ENCODE results near the gene ANAPC1.
"Not testable (repeated sequence)": the region's sequence is repeated elsewhere in the genome, so short reads cannot be mapped to it uniquely, and the experiment has no call there.

The ANAPC1 gene

GRCh38 chr2:111903930-111904439 is 20.0 kb upstream of the ANAPC1 start:
- DNase-seq: no peak

GRCh38 chr2:111903516-111903915 is 19.5 kb upstream of the ANAPC1 start:
- no peak for DNase-seq

DNA sequence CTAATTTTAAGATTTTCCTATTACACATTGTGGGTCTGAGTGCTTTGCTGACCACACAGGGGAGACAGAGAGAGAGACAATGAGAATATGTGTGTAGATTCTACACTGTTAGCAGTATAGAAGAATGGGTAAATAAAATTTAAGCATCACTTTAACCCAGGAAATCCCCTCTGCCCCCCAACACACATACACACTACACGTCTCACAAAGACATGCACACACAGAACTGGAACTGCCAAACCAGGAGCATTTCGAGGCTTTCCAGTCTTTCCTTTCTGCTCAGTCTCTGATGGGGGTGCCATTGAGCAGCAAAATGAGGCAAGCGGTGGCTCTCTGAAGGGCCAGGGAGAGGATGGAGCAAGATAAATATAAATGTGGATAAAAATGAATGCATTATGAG is 16.9 kb upstream of the ANAPC1 start:
- no peak for DNase-seq

DNA sequence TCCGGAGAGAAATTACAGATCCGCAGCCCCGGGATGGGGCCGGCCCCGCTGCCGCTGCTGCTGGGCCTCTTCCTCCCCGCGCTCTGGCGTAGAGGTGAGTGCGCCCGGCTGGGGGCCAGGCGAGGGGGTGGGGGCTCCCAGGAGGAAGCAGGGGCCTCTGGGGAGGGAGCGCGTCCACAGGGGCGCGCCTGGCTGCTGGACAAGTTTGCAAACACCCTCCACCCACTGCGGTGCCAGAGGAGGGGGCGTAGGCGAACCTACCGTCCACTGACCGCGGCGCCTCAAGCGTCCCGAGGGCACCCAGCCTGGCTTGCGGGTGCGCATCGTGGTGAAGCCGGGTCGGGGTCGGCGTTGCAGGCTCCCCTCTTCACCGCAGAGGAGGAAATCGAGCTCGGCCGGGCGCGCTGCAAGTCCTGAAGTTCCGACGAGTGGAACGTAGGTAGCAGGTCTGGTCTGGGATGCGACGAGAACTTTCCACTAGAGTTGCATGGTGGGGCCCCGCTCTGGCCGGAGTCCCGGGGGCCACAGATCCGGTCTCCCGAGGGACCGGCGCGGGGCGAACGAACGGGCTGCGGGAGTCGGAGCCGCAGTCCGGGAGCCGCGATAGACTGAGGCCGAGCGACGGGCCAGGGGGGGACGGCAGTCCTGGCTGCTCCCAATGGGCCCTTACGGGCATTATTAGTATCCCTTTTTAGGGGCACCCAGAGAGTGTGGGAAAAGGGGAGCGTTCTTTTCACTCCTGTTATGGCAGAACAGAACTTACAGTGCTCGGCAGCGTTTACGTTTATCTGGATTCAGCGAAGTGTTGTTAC is 14.9 kb upstream of the ANAPC1 start:
- DNase-seq: peak in 1 of 2 donors; percentile 35

DNA sequence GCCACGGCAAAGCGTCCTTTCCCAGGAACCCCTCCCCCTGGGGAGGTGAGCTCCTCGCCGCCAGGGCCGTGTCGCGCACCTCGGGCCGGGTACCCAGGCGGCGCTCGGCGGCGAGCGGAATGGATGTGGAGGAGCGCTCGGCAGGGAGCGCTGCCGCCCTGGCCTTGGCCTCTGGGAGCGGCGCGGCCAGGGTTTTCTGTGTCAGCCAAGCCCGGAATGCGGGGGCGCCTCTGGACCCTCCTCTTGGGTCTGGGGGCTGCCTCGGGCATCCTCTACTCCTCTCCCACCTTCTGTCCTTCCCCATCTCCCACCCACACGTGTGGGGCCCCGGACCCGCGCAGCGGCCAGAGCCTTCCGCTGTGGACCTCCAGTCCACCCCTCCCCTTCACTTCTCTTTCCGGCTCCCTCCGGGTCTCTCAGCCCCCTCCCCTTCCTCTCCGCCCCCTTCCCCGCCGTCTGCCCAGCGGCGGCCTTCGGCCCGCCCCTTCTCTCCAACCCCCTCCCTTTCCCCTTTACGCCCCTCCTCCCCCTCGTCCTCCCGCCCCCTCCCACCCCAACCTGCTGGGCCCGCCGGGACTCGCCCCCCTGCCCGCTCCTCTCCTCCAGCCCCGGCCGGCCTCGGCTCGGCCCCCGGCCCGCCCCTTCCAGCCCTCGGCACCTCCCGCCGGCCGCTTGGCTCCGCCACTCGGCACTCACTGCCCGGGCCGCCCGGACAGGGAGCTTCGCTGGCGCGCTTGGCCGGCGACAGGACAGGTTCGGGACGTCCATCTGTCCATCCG is 14.1 kb upstream of the ANAPC1 start, which contains the start of gene MERTK:
Gene MERTK (plus strand): TSS at position 684 of the 779 bp plus-strand sequence. CDS start 129 bp downstream, outside the sequence.
- peak; percentile 62 to 72 for DNase-seq

DNA sequence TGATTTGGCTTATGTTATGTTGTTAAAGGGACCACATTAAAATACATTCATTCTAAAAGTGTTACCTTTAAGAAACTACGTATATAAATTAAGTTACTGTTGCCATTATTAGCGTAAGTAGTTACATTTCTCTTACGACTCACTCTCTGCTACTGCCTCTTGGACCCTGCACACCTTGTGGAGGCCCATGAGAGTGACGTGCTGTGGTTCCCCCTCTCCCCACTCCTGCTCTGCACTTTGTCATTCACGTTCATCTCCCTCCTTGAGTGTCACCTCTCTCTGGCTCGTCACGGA is 13.6 kb upstream of the ANAPC1 start:
- DNase-seq: no peak

GRCh38 chr2:111896576-111896975 is 12.6 kb upstream of the ANAPC1 start:
- DNase-seq: no peak

- no peak for DNase-seq
These were observed 12.0 kb upstream of the ANAPC1 start for GRCh38 chr2:111896024-111896423.

DNA sequence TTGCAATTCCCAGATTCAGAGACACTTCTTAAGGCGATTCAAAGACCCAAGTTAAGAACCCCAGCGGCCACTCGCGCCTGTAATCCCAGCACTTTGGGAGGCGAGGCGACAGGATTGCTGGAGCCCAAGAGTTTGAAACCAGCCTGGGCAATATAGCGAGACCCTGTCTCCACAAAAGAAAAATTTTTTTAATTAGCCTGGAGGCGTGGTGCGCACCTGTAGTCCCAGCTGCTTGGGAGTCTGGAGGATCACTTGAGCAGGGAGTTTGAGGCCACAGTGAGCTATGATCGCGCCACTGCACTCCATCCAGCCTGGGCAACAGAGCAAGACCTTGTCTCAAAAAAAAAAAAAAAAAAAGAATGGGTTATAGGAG is 585 bp upstream of the ANAPC1 start:
- no peak for DNase-seq

- not testable (repeated sequence) for DNase-seq
These were observed 11.2 kb downstream of the ANAPC1 start for GRCh38 chr2:111872806-111873205.

- not testable (repeated sequence) for DNase-seq
These were observed 18.9 kb downstream of the ANAPC1 start for GRCh38 chr2:111865124-111865523.

- DNase-seq: not testable (repeated sequence)
These were observed 24.0 kb downstream of the ANAPC1 start for GRCh38 chr2:111860005-111860404.

DNA sequence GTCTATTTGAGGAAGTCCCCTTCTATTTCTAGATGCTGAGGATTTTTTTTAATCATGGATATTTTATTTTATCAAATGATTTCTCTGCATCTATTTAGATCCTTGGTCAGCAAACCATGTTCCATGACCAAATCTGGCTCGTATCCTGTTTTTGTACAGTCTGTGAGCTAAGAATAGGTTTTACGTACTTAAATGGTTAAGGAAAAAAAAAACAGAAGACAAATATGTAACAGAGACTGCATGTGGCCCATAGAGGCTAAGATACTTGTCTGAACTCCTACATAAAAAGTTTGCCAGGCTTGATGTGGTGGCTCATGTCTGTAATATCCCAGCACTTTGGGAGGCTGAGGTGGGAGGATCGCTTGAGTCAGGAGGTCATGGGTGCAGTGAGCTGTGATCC is 31.4 kb downstream of the ANAPC1 start:
- DNase-seq: not testable (repeated sequence)

GRCh38 chr2:111850646-111851045 is 33.3 kb downstream of the ANAPC1 start:
- DNase-seq: peak; percentile 28 to 42

DNA sequence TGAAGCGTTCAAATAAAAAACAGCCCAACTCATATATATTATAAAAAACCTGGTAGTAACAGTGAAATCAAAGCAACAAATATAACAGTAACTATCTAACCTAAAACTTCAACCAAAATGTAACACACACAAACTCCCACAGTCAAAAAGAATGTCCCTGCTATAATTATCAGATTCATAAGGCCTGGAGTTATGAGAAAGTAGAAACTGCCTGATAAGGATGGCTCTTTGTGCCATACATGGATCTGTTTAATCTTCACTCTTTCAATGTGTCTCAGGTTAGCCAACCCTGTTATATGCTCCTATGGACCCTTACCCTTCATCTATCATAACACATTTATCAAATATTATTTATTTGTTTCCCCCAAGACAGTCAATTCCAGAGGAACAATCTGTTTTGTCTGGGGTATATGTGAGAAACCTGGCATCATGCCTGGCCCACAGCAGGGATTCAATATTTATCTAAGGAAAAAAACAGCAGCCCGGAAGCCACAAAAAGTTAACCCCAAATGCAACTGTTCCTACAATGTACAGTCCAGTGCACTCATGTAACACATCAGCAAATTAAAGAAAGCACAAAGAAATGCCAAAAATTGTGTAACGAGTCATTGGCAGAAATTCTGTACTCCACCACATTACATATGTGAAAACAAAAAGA is 44.2 kb downstream of the ANAPC1 start:
- DNase-seq: not testable (repeated sequence)

- not testable (repeated sequence) for DNase-seq
These were observed 45.0 kb downstream of the ANAPC1 start for GRCh38 chr2:111838992-111839391.

DNA sequence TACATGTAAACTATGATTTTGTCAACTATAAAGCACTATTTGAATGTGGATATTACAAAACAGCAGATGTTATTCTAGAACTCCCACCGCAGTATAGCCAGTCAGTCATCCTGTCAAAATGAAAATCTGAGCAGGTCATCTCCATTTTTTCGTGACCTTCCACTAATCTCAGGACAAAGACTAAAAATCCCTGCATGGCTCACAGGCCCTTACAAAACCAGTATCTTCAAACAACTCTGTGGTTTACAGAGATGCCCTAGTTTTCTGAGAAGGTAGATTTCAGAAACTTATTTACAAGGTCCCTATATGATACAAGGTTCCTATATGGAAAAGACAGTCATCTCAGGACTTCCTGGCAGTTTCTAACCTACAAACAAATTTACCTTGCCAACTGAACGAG is 49.8 kb downstream of the ANAPC1 start:
- not testable (repeated sequence) for DNase-seq

GRCh38 chr2:111830479-111830878 is 53.5 kb downstream of the ANAPC1 start:
- DNase-seq: not testable (repeated sequence)

- not testable (repeated sequence) for DNase-seq
These were observed 55.7 kb downstream of the ANAPC1 start for GRCh38 chr2:111828217-111828766.

- not testable (repeated sequence) for DNase-seq
These were observed 70.9 kb downstream of the ANAPC1 start for GRCh38 chr2:111812970-111813622.

GRCh38 chr2:111790633-111791032 is 93.4 kb downstream of the ANAPC1 start:
- DNase-seq: not testable (repeated sequence)

- not testable (repeated sequence) for DNase-seq
These were observed 99.9 kb downstream of the ANAPC1 start for GRCh38 chr2:111784081-111784480.
